HPDE6-E6E7 (cell line): ENCODE data around the gene DSCAM.

ENCODE experiments used
- DNase-seq: peaks from one replicate; pipeline ENCODE4 v3.0.0; 2011; ENCODE audit warnings: missing footprints; ENCODE audit errors: extremely low spot score

DSCAM gene

GRCh38 chr21:40662889-40663288 lies 184.1 kb downstream of the DSCAM start:
- no peak for DNase-seq

- no peak for DNase-seq
Observed at GRCh38 chr21:40660461-40660860, 186.5 kb downstream of the DSCAM start.

GRCh38 chr21:40658311-40658710 lies 188.6 kb downstream of the DSCAM start:
- no peak for DNase-seq

- no peak for DNase-seq
Observed at GRCh38 chr21:40652436-40652835, 194.5 kb downstream of the DSCAM start.

- no peak for DNase-seq
Observed at GRCh38 chr21:40647706-40648105, 199.3 kb downstream of the DSCAM start.

GRCh38 chr21:40646651-40647050 lies 200.3 kb downstream of the DSCAM start:
- no peak for DNase-seq

GRCh38 chr21:40641042-40641441 lies 205.9 kb downstream of the DSCAM start:
- DNase-seq: no peak

- no peak for DNase-seq
Observed at GRCh38 chr21:40640266-40640789, 206.6 kb downstream of the DSCAM start.

- no peak for DNase-seq
Observed at GRCh38 chr21:40639616-40640194, 207.3 kb downstream of the DSCAM start.

- no peak for DNase-seq
Observed at GRCh38 chr21:40638466-40639251, 208.3 kb downstream of the DSCAM start.

- DNase-seq: no peak
Observed at GRCh38 chr21:40636026-40636425, 210.9 kb downstream of the DSCAM start.

GRCh38 chr21:40635391-40635790 lies 211.6 kb downstream of the DSCAM start:
- no peak for DNase-seq

GRCh38 chr21:40634141-40634540 lies 212.8 kb downstream of the DSCAM start:
- DNase-seq: no peak

GRCh38 chr21:40633048-40633447 lies 213.9 kb downstream of the DSCAM start:
- no peak for DNase-seq

- no peak for DNase-seq
Observed at GRCh38 chr21:40631211-40631610, 215.7 kb downstream of the DSCAM start.

GRCh38 chr21:40625991-40626390 lies 221.0 kb downstream of the DSCAM start:
- DNase-seq: no peak

GRCh38 chr21:40623528-40623927 lies 223.4 kb downstream of the DSCAM start:
- no peak for DNase-seq

GRCh38 chr21:40622531-40622930 lies 224.4 kb downstream of the DSCAM start:
- DNase-seq: no peak

- DNase-seq: no peak
Observed at GRCh38 chr21:40620386-40621145, 226.4 kb downstream of the DSCAM start.

- no peak for DNase-seq
Observed at GRCh38 chr21:40618191-40618973, 228.6 kb downstream of the DSCAM start.

GRCh38 chr21:40616377-40616704 lies 230.6 kb downstream of the DSCAM start:
- DNase-seq: no peak
